Femur (tissue), 1 donor: ENCODE data around the gene SPIN2B.

Source experiments
- DNase-seq: peaks from one replicate; pipeline ENCODE4 v3.0.0-alpha.2; 2017

Gene SPIN2B

DNA sequence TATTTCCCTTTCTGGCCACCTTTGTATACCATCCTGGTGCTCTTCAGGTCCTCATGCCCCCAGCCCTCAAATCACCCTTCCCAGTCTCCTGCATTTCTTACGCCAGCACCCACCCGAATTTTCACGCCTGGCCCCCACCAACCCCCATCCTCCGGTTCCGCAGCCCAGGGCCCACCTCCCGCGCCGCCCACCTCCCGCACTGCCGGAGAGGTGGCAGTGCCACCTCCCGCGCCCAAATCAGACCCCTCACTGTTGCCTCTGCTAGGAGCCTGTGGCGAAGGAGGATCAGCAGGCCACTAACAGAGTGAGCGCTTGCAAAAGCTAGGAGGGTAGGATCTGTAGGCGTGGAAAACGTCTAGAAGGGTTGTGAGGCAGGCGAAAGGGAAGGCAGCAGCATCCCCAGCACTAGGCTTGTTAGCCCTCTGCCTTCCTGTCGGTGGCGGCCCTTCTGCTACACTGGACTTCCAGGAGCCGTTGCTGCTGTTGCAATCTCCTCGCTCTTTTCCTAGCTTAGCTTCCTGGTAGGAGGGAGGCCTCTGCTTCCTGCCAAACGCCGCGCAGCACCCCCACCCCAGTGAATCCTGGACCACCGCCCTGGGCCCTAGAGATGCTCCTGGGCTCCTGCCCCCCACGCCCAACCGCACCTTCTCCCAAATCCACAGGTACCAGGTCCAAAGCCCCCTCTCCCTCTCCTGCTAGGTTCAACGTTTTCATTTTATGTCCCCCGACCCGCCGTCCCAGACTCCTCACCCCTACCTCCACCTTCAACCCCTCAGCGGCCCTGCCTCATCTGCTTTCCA, 51.0 kb downstream of the SPIN2B start:
- DNase-seq: no peak
